GM12878 (cell line): ENCODE measurements around the gene SCAI.

Experiments used
- CBFB ChIP-seq: IDR thresholded peaks from 2 replicates; pipeline ENCODE4 v1.6.1; 2016; ENCODE audit warnings: antibody characterized with exemption, low read depth
- CEBPB ChIP-seq, 2 experiments: fragments of 150-350 bp in 1 of 2; IDR thresholded peaks; 2 replicates each; pipeline ENCODE4 v1.6.1; 2012 to 2014; ENCODE audit warnings: low read depth in 2 of 2, low read length in 2 of 2, borderline replicate concordance in 1 of 2, inconsistent platforms in 1 of 2
- FOXK2 ChIP-seq: fragments of 450-650 bp; IDR thresholded peaks from 2 replicates; pipeline ENCODE4 v1.6.1; 2017; ENCODE audit warnings: mild to moderate bottlenecking, moderate library complexity
- IKZF2 ChIP-seq, 2 experiments: fragments of 450-650 bp; IDR thresholded peaks; 2 replicates each; pipeline ENCODE4 v1.6.1; 2017; ENCODE audit warnings: mild to moderate bottlenecking in 2 of 2, moderate library complexity in 2 of 2
- POLR2A ChIP-seq: IDR thresholded peaks from 2 replicates; pipeline ENCODE4 v1.6.1; 2011; ENCODE audit warnings: low read depth, mild to moderate bottlenecking, low read length
- RBBP5 ChIP-seq: fragments of 200-600 bp; sonication (generic); conservative IDR thresholded peaks from 2 replicates; pipeline ENCODE4 v1.6.1; 2016
- TF ChIP-seq, protein P1 (sequence below), 3 experiments: IDR thresholded peaks in 2 of 3; conservative IDR thresholded peaks in 1 of 3; 2 replicates each; pipeline ENCODE4 v1.5.1; 2011; ENCODE audit warnings: low read depth in 3 of 3, low read length in 3 of 3, mild to moderate bottlenecking in 3 of 3, control low read depth in 2 of 3, moderate library complexity in 2 of 3, inconsistent platforms in 1 of 3, mixed read lengths in 1 of 3; ENCODE audit not compliant: control insufficient read depth in 2 of 3, insufficient read depth in 1 of 3; ENCODE audit errors: extremely low read depth in 1 of 3
- TF ChIP-seq, protein P2 (sequence below): fragments of 450-650 bp; IDR thresholded peaks from 2 replicates; pipeline ENCODE4 v1.6.1; 2016; ENCODE audit warnings: mild to moderate bottlenecking
- TF ChIP-seq, protein P3 (sequence below): fragments of 450-650 bp; formaldehyde crosslinking; IDR thresholded peaks from 2 replicates; pipeline ENCODE4 v1.4.0; 2020; ENCODE audit warnings: mild to moderate bottlenecking, moderate library complexity

DNA sequence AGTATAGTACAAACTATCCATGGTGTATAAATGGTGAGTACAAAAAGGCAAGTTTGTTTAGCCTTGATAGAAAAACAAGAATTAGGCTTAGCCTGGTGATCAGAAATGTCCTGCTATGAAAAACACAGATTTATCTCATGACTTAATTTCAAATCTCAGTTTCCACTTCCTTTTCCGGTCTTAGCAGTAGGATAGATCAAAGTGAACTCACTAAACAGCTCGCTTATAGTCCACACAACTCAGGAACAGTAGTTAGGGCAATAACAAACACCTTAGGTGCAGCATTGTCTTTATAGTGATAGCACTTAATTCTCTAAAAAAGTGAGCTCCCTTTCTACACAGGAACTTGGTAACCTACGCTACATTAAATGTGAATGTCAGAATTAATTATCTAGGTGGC is 213.9 kb downstream of the SCAI start:
- TF ChIP-seq, protein P1, sequence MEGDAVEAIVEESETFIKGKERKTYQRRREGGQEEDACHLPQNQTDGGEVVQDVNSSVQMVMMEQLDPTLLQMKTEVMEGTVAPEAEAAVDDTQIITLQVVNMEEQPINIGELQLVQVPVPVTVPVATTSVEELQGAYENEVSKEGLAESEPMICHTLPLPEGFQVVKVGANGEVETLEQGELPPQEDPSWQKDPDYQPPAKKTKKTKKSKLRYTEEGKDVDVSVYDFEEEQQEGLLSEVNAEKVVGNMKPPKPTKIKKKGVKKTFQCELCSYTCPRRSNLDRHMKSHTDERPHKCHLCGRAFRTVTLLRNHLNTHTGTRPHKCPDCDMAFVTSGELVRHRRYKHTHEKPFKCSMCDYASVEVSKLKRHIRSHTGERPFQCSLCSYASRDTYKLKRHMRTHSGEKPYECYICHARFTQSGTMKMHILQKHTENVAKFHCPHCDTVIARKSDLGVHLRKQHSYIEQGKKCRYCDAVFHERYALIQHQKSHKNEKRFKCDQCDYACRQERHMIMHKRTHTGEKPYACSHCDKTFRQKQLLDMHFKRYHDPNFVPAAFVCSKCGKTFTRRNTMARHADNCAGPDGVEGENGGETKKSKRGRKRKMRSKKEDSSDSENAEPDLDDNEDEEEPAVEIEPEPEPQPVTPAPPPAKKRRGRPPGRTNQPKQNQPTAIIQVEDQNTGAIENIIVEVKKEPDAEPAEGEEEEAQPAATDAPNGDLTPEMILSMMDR (IDR thresholded peaks at IDR 0.05 in 2 of 3, conservative IDR thresholded peaks at IDR 0.05 in 1 of 3; ENCODE audit: control insufficient read depth in 2 of 3, extremely low read depth in 1 of 3, insufficient read depth in 1 of 3, low read depth in 3 of 3, low read length in 3 of 3), result no peak
- no peak for TF ChIP-seq POLR2A
- TF ChIP-seq, protein P2, sequence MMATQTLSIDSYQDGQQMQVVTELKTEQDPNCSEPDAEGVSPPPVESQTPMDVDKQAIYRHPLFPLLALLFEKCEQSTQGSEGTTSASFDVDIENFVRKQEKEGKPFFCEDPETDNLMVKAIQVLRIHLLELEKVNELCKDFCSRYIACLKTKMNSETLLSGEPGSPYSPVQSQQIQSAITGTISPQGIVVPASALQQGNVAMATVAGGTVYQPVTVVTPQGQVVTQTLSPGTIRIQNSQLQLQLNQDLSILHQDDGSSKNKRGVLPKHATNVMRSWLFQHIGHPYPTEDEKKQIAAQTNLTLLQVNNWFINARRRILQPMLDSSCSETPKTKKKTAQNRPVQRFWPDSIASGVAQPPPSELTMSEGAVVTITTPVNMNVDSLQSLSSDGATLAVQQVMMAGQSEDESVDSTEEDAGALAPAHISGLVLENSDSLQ, result no peak
- TF ChIP-seq CBFB, result no peak
- TF ChIP-seq, protein P3, sequence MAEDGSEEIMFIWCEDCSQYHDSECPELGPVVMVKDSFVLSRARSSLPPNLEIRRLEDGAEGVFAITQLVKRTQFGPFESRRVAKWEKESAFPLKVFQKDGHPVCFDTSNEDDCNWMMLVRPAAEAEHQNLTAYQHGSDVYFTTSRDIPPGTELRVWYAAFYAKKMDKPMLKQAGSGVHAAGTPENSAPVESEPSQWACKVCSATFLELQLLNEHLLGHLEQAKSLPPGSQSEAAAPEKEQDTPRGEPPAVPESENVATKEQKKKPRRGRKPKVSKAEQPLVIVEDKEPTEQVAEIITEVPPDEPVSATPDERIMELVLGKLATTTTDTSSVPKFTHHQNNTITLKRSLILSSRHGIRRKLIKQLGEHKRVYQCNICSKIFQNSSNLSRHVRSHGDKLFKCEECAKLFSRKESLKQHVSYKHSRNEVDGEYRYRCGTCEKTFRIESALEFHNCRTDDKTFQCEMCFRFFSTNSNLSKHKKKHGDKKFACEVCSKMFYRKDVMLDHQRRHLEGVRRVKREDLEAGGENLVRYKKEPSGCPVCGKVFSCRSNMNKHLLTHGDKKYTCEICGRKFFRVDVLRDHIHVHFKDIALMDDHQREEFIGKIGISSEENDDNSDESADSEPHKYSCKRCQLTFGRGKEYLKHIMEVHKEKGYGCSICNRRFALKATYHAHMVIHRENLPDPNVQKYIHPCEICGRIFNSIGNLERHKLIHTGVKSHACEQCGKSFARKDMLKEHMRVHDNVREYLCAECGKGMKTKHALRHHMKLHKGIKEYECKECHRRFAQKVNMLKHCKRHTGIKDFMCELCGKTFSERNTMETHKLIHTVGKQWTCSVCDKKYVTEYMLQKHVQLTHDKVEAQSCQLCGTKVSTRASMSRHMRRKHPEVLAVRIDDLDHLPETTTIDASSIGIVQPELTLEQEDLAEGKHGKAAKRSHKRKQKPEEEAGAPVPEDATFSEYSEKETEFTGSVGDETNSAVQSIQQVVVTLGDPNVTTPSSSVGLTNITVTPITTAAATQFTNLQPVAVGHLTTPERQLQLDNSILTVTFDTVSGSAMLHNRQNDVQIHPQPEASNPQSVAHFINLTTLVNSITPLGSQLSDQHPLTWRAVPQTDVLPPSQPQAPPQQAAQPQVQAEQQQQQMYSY (CRISPR knock-in tag), result no peak
- no peak for TF ChIP-seq FOXK2
- no peak for TF ChIP-seq RBBP5
- no peak for TF ChIP-seq CEBPB (IDR thresholded peaks at IDR 0.05; ENCODE audit: borderline replicate concordance in 1 of 2, low read depth in 2 of 2, low read length in 2 of 2)
- TF ChIP-seq IKZF2 (IDR thresholded peaks at IDR 0.05), result no peak
